Adipocyte (in vitro differentiated cells): Measurements from ENCODE around the gene NAGLU.

Source experiments
- DNase-seq: peaks from one replicate; pipeline ENCODE4 v3.0.0-alpha.2; 2015; ENCODE audit warnings: low read depth
- H3K27me3 ChIP-seq: replicated peaks from 2 replicates; pipeline ENCODE4 v1.7.0; 2013; ENCODE audit warnings: mild to moderate bottlenecking, low read length, moderate library complexity; ENCODE audit not compliant: control insufficient read depth, insufficient read depth
- H3K36me3 ChIP-seq: 2 replicates; pipeline ENCODE4 v1.7.0; 2013; ENCODE audit warnings: low read length, mild to moderate bottlenecking, moderate library complexity; ENCODE audit not compliant: control insufficient read depth, insufficient read depth, severe bottlenecking
- H3K4me1 ChIP-seq: 2 replicates; pipeline ENCODE4 v1.7.0; 2013; ENCODE audit warnings: mild to moderate bottlenecking, low read length, moderate library complexity; ENCODE audit not compliant: control insufficient read depth, insufficient read depth
- H3K4me3 ChIP-seq: 2 replicates; pipeline ENCODE4 v1.7.0; 2013; ENCODE audit warnings: mild to moderate bottlenecking, low read length, moderate library complexity
- H3K9ac ChIP-seq: 2 replicates; pipeline ENCODE4 v1.7.0; 2013; ENCODE audit warnings: mild to moderate bottlenecking, low read length, moderate library complexity
- H3K9me3 ChIP-seq: 2 replicates; pipeline ENCODE4 v1.7.0; 2013; ENCODE audit warnings: mild to moderate bottlenecking, low read length, moderate library complexity; ENCODE audit not compliant: control insufficient read depth

The NAGLU gene

GRCh38 chr17:42512733-42513251 lies 23.2 kb upstream of the NAGLU start:
- peak; percentile 38 for DNase-seq
- peak overlapping the region; percentile 80 for H3K9ac ChIP-seq
- H3K4me3 ChIP-seq = peak overlapping the region; percentile 50
- peaks cover 52% of the 10 kb centered on the region for H3K4me1 ChIP-seq
- H3K36me3 ChIP-seq = peaks cover 30% of the 10 kb centered on the region
- H3K9me3 ChIP-seq = no peaks in the 10 kb centered on the region
- no peaks in the 10 kb centered on the region for H3K27me3 ChIP-seq

- Histone ChIP-seq H3K9ac (peak overlapping the region; percentile 80), H3K9me3 (no peaks in the 10 kb centered on the region), H3K27me3 (no peaks in the 10 kb centered on the region), H3K4me3 (peak overlapping the region; percentile 50), H3K4me1 (peaks cover 61% of the 10 kb centered on the region), H3K36me3 (peaks cover 21% of the 10 kb centered on the region)
- DNase-seq = no peak
Observed at GRCh38 chr17:42513686-42514085, 22.4 kb upstream of the NAGLU start.

GRCh38 chr17:42514279-42514678 lies 21.8 kb upstream of the NAGLU start:
- H3K4me3 ChIP-seq = no peak overlapping the region
- H3K9me3 ChIP-seq = no peaks in the 10 kb centered on the region
- H3K4me1 ChIP-seq = peaks cover 67% of the 10 kb centered on the region
- no peak for DNase-seq
- no peaks in the 10 kb centered on the region for H3K27me3 ChIP-seq
- peak overlapping the region; percentile 80 for H3K9ac ChIP-seq
- peaks cover 15% of the 10 kb centered on the region for H3K36me3 ChIP-seq

- H3K27me3 ChIP-seq = no peaks in the 10 kb centered on the region
Observed at GRCh38 chr17:42514867-42515266, 21.2 kb upstream of the NAGLU start.

GRCh38 chr17:42517516-42517915 lies 18.5 kb upstream of the NAGLU start:
- H3K9ac ChIP-seq = peak overlapping the region; percentile 90
- peaks cover 90% of the 10 kb centered on the region for H3K4me1 ChIP-seq
- peak overlapping the region; percentile 59 for H3K4me3 ChIP-seq
- no peaks in the 10 kb centered on the region for H3K36me3 ChIP-seq
- peak; percentile 95 for DNase-seq
- H3K9me3 ChIP-seq = no peaks in the 10 kb centered on the region
- H3K27me3 ChIP-seq = no peaks in the 10 kb centered on the region

More at GRCh38 chr17:42514867-42515266, 21.2 kb upstream of the NAGLU start:
- Histone ChIP-seq H3K9ac (peak overlapping the region; percentile 80), H3K4me1 (peaks cover 73% of the 10 kb centered on the region), H3K9me3 (no peaks in the 10 kb centered on the region), H3K36me3 (peaks cover 11% of the 10 kb centered on the region), H3K4me3 (no peak overlapping the region)
- DNase-seq = no peak

- peak overlapping the region; percentile 90 for H3K9ac ChIP-seq
- H3K4me3 ChIP-seq = peak overlapping the region; percentile 59
- H3K4me1 ChIP-seq = peaks cover 90% of the 10 kb centered on the region
- no peaks in the 10 kb centered on the region for H3K9me3 ChIP-seq
- peak; percentile 93 for DNase-seq
- H3K27me3 ChIP-seq = no peaks in the 10 kb centered on the region
- H3K36me3 ChIP-seq = no peaks in the 10 kb centered on the region
Observed at GRCh38 chr17:42518046-42518754, 17.8 kb upstream of the NAGLU start.

GRCh38 chr17:42518755-42519545 lies 17.1 kb upstream of the NAGLU start:
- Histone ChIP-seq H3K9me3 (no peaks in the 10 kb centered on the region), H3K27me3 (no peaks in the 10 kb centered on the region), H3K4me1 (peaks cover 83% of the 10 kb centered on the region), H3K9ac (peak overlapping the region; percentile 90), H3K36me3 (no peaks in the 10 kb centered on the region), H3K4me3 (peak overlapping the region; percentile 48)
- DNase-seq = peak; percentile 52

GRCh38 chr17:42519546-42520491 lies 16.2 kb upstream of the NAGLU start:
- peak; percentile 99 for DNase-seq
- Histone ChIP-seq H3K36me3 (no peaks in the 10 kb centered on the region), H3K4me3 (peak overlapping the region; percentile 48), H3K9me3 (no peaks in the 10 kb centered on the region), H3K9ac (peak overlapping the region; percentile 90), H3K4me1 (peaks cover 77% of the 10 kb centered on the region), H3K27me3 (no peaks in the 10 kb centered on the region)

- H3K9ac ChIP-seq = peak overlapping the region; percentile 90
- H3K27me3 ChIP-seq = no peaks in the 10 kb centered on the region
- no peaks in the 10 kb centered on the region for H3K36me3 ChIP-seq
- no peaks in the 10 kb centered on the region for H3K9me3 ChIP-seq
- no peak for DNase-seq
- H3K4me3 ChIP-seq = peak overlapping the region; percentile 21
- peaks cover 82% of the 10 kb centered on the region for H3K4me1 ChIP-seq
Observed at GRCh38 chr17:42520540-42520951, 15.5 kb upstream of the NAGLU start.

GRCh38 chr17:42521036-42521435 lies 15.0 kb upstream of the NAGLU start:
- Histone ChIP-seq H3K4me1 (peaks cover 82% of the 10 kb centered on the region), H3K4me3 (peak overlapping the region; percentile 21), H3K36me3 (no peaks in the 10 kb centered on the region), H3K27me3 (no peaks in the 10 kb centered on the region), H3K9me3 (no peaks in the 10 kb centered on the region), H3K9ac (peak overlapping the region; percentile 90)
- peak; percentile 33 for DNase-seq
